ENCODE measurements around the gene PFDN5. TPM values are rescaled to one million over a fixed set of nuclear protein-coding genes. Genes with fewer than 3 reads are reported as not detected.

PFDN5 gene
- 506 TPM for total RNA-seq
- polyA plus RNA-seq, result 1,000 to 10,000 TPM; 1,352 to 1,800 (median 1,601) TPM

- H3K4me1 ChIP-seq (ENCODE audit: control insufficient read depth, insufficient read depth, low read length, poor library complexity, severe bottlenecking), result peaks cover 29% of the 10 kb centered on the region
- no peaks in the 10 kb centered on the region for H3K27me3 Mint-ChIP-seq
- peak within 1 kb of the TSS; percentile 80 for H3K27ac ChIP-seq (ENCODE audit: insufficient read depth, low read length, poor library complexity, severe bottlenecking)
- H3K27me3 ChIP-seq (ENCODE audit: control insufficient read depth, insufficient read depth, low read length), result no peaks in the 10 kb centered on the region
- H3K36me3 ChIP-seq (ENCODE audit: control insufficient read depth, insufficient read depth, low read length), result peaks cover 13% of the 10 kb centered on the region
- H3K4me3 ChIP-seq (ENCODE audit: low read depth, low read length), result peak within 1 kb of the TSS; percentile 85
- peaks cover 5 to 52% (median 29%) of the 10 kb centered on the region in 4 donors for H3K4me1 Mint-ChIP-seq
- peak; percentile 93 to 95 for ATAC-seq (ENCODE audit: low read depth in 2 of 2)
- H3K4me3 Mint-ChIP-seq, result peak within 1 kb of the TSS; percentile 96 to 100 (median 100)
- H3K27ac Mint-ChIP-seq, result peak within 1 kb of the TSS; percentile 99 to 100 (median 99)
- H3K9me3 Mint-ChIP-seq, result peaks cover 0 to under 1% (median 0%) of the 10 kb centered on the region in 7 donors
- DNase-seq, result peak; percentile 75 to 96 (median 92)
- peaks cover 15% of the 10 kb centered on the region for H3K36me3 Mint-ChIP-seq
- H3K9me3 ChIP-seq (ENCODE audit: control insufficient read depth in 2 of 2, low read length in 2 of 2), result no peaks in the 10 kb centered on the region
These were observed at the start of gene PFDN5 for GRCh38 chr12:53295070-53295890. PFDN5 (plus strand) TSS chr12:53295542; CDS start chr12:53295568, 26 bp downstream.

GRCh38 chr12:53251477-53252348 lies 43.6 kb upstream of the PFDN5 start:
- H3K36me3 ChIP-seq (ENCODE audit: control insufficient read depth, insufficient read depth, low read length), result peaks cover 11% of the 10 kb centered on the region
- H3K4me3 ChIP-seq (ENCODE audit: low read depth, low read length), result peak overlapping the region; percentile 81
- no peaks in the 10 kb centered on the region for H3K27me3 ChIP-seq (ENCODE audit: control insufficient read depth, insufficient read depth, low read length)
- peak; percentile 68 to 79 (median 73) for DNase-seq
- H3K9me3 ChIP-seq (ENCODE audit: control insufficient read depth in 2 of 2, low read length in 2 of 2), result no peaks in the 10 kb centered on the region
- peaks cover 4% of the 10 kb centered on the region for H3K27me3 Mint-ChIP-seq
- no peaks in the 10 kb centered on the region for H3K36me3 Mint-ChIP-seq
- peak overlapping the region; percentile 95 to 97 (median 95) for H3K27ac Mint-ChIP-seq
- peak; percentile 82 to 83 for ATAC-seq (ENCODE audit: low read depth in 2 of 2)
- peaks cover 0 to 50% (median 31%) of the 10 kb centered on the region in 4 donors for H3K4me1 Mint-ChIP-seq
- H3K27ac ChIP-seq (ENCODE audit: insufficient read depth, low read length, poor library complexity, severe bottlenecking), result peak overlapping the region; percentile 83
- peaks cover 40% of the 10 kb centered on the region for H3K4me1 ChIP-seq (ENCODE audit: control insufficient read depth, insufficient read depth, low read length, poor library complexity, severe bottlenecking)
- peak overlapping the region; percentile 97 to 100 (median 98) for H3K4me3 Mint-ChIP-seq
- H3K9me3 Mint-ChIP-seq, result no peaks in the 10 kb centered on the region

- Histone ChIP-seq H3K36me3 (ENCODE audit: control insufficient read depth, insufficient read depth, low read length) (peaks cover 11% of the 10 kb centered on the region), H3K27ac (ENCODE audit: insufficient read depth, low read length, poor library complexity, severe bottlenecking) (peak overlapping the region; percentile 83), H3K9me3 (ENCODE audit: control insufficient read depth in 2 of 2, low read length in 2 of 2) (no peaks in the 10 kb centered on the region), H3K27me3 (ENCODE audit: control insufficient read depth, insufficient read depth, low read length) (no peaks in the 10 kb centered on the region), H3K4me3 (ENCODE audit: low read depth, low read length) (peak overlapping the region; percentile 81), H3K4me1 (ENCODE audit: control insufficient read depth, insufficient read depth, low read length, poor library complexity, severe bottlenecking) (peaks cover 40% of the 10 kb centered on the region)
- peak overlapping the region; percentile 95 to 97 (median 95) for H3K27ac Mint-ChIP-seq
- H3K4me1 Mint-ChIP-seq, result peaks cover 0 to 51% (median 31%) of the 10 kb centered on the region in 4 donors
- peak overlapping the region; percentile 97 to 100 (median 98) for H3K4me3 Mint-ChIP-seq
- no peaks in the 10 kb centered on the region for H3K9me3 Mint-ChIP-seq
- peaks cover 4% of the 10 kb centered on the region for H3K27me3 Mint-ChIP-seq
- DNase-seq (no peak), ATAC-seq (ENCODE audit: low read depth in 2 of 2) (no peak)
- H3K36me3 Mint-ChIP-seq, result no peaks in the 10 kb centered on the region
These were observed 42.9 kb upstream of the PFDN5 start for GRCh38 chr12:53252349-53252916.

GRCh38 chr12:53253298-53253697 lies 42.0 kb upstream of the PFDN5 start:
- ATAC-seq (ENCODE audit: low read depth in 2 of 2) (no peak), DNase-seq (no peak)
- H3K36me3 ChIP-seq (ENCODE audit: control insufficient read depth, insufficient read depth, low read length), result peaks cover 11% of the 10 kb centered on the region
- Mint-ChIP-seq H3K27me3 (peaks cover 4% of the 10 kb centered on the region), H3K9me3 (no peaks in the 10 kb centered on the region), H3K4me3 (peak overlapping the region; percentile 97 to 100 (median 98)), H3K4me1 (peaks cover 0 to 51% (median 31%) of the 10 kb centered on the region in 4 donors), H3K36me3 (no peaks in the 10 kb centered on the region), H3K27ac (peak overlapping the region; percentile 69 to 97 (median 95))
- peak overlapping the region; percentile 83 for H3K27ac ChIP-seq (ENCODE audit: insufficient read depth, low read length, poor library complexity, severe bottlenecking)
- H3K4me3 ChIP-seq (ENCODE audit: low read depth, low read length), result peak overlapping the region; percentile 81
- H3K9me3 ChIP-seq (ENCODE audit: control insufficient read depth in 2 of 2, low read length in 2 of 2), result no peaks in the 10 kb centered on the region
- H3K4me1 ChIP-seq (ENCODE audit: control insufficient read depth, insufficient read depth, low read length, poor library complexity, severe bottlenecking), result peaks cover 40% of the 10 kb centered on the region
- H3K27me3 ChIP-seq (ENCODE audit: control insufficient read depth, insufficient read depth, low read length), result no peaks in the 10 kb centered on the region

GRCh38 chr12:53254816-53255545 lies 40.4 kb upstream of the PFDN5 start:
- Histone ChIP-seq H3K4me3 (ENCODE audit: low read depth, low read length) (no peak overlapping the region), H3K27me3 (ENCODE audit: control insufficient read depth, insufficient read depth, low read length) (no peaks in the 10 kb centered on the region), H3K4me1 (ENCODE audit: control insufficient read depth, insufficient read depth, low read length, poor library complexity, severe bottlenecking) (peaks cover 40% of the 10 kb centered on the region), H3K9me3 (ENCODE audit: control insufficient read depth in 2 of 2, low read length in 2 of 2) (no peaks in the 10 kb centered on the region), H3K27ac (ENCODE audit: insufficient read depth, low read length, poor library complexity, severe bottlenecking) (no peak overlapping the region), H3K36me3 (ENCODE audit: control insufficient read depth, insufficient read depth, low read length) (peaks cover 11% of the 10 kb centered on the region)
- DNase-seq, result peak in 1 of 3 donors; percentile 57
- H3K4me1 Mint-ChIP-seq, result peaks cover 0 to 51% (median 31%) of the 10 kb centered on the region in 4 donors
- ATAC-seq (ENCODE audit: low read depth in 2 of 2), result no peak
- peak overlapping the region in 2 of 3 donors; percentile 14 to 20 for H3K27ac Mint-ChIP-seq
- no peaks in the 10 kb centered on the region for H3K9me3 Mint-ChIP-seq
- peaks cover 4% of the 10 kb centered on the region for H3K27me3 Mint-ChIP-seq
- H3K4me3 Mint-ChIP-seq, result peak overlapping the region; percentile 13 to 81 (median 44)
- no peaks in the 10 kb centered on the region for H3K36me3 Mint-ChIP-seq

GRCh38 chr12:53255996-53256395 lies 39.3 kb upstream of the PFDN5 start:
- DNase-seq (peak in 1 of 3 donors; percentile 40), ATAC-seq (ENCODE audit: low read depth in 2 of 2) (peak in 1 of 2 donors; percentile 10)
- H3K27me3 ChIP-seq (ENCODE audit: control insufficient read depth, insufficient read depth, low read length), result no peaks in the 10 kb centered on the region
- H3K4me3 ChIP-seq (ENCODE audit: low read depth, low read length), result no peak overlapping the region
- peak overlapping the region in 2 of 3 donors; percentile 42 to 91 for H3K27ac Mint-ChIP-seq
- peaks cover 11% of the 10 kb centered on the region for H3K36me3 ChIP-seq (ENCODE audit: control insufficient read depth, insufficient read depth, low read length)
- no peaks in the 10 kb centered on the region for H3K36me3 Mint-ChIP-seq
- peak overlapping the region in 2 of 4 donors; percentile 29 to 53 for H3K4me3 Mint-ChIP-seq
- H3K27ac ChIP-seq (ENCODE audit: insufficient read depth, low read length, poor library complexity, severe bottlenecking), result no peak overlapping the region
- peaks cover 0 to 50% (median 31%) of the 10 kb centered on the region in 4 donors for H3K4me1 Mint-ChIP-seq
- no peaks in the 10 kb centered on the region for H3K9me3 Mint-ChIP-seq
- no peaks in the 10 kb centered on the region for H3K9me3 ChIP-seq (ENCODE audit: control insufficient read depth in 2 of 2, low read length in 2 of 2)
- H3K4me1 ChIP-seq (ENCODE audit: control insufficient read depth, insufficient read depth, low read length, poor library complexity, severe bottlenecking), result peaks cover 38% of the 10 kb centered on the region
- peaks cover 4% of the 10 kb centered on the region for H3K27me3 Mint-ChIP-seq
